HEK293 (cell line): ENCODE results near the gene YIF1B.
A peak's percentile ranks its signal among the peaks of the same experiment; 100 is the strongest.

Source experiments
- CTCF ChIA-PET: fragments of 350-600 bp; formaldehyde crosslinking; extraction: SDS; loops from one replicate; lab custom pipeline; 2021; ENCODE audit warnings: antibody characterized with exemption; lab: Yijun Ruan, JAX
- POLR2A ChIA-PET: fragments of 300-600 bp; formaldehyde crosslinking; extraction: SDS; loops from one replicate; lab custom pipeline; 2020; ENCODE audit warnings: antibody characterized with exemption, inconsistent platforms; lab: Yijun Ruan, JAX
- H3K27ac ChIP-seq: fragments of 200-500 bp; sonication (Bioruptor generic); 2 replicates; pipeline ENCODE4 v1.5.1; 2014; ENCODE audit warnings: low read depth, low read length, control low read depth, inconsistent platforms; ENCODE audit errors: extremely low read depth
- H3K36me3 ChIP-seq, 2 experiments: fragments of 200-500 bp in 1 of 2; sonication (Bioruptor generic) in 1 of 2; 1 replicate in 1 of 2; 2 replicates in 1 of 2; pipeline ENCODE4 v1.5.1; 2014 to 2017; ENCODE audit warnings: inconsistent platforms in 2 of 2, low read length in 2 of 2; ENCODE audit not compliant: control insufficient read depth in 2 of 2, insufficient read depth in 1 of 2
- H3K4me1 ChIP-seq: fragments of 200-500 bp; sonication (Bioruptor generic); 2 replicates; pipeline ENCODE4 v1.5.1; 2014; ENCODE audit warnings: mild to moderate bottlenecking, low read length, inconsistent platforms; ENCODE audit not compliant: control insufficient read depth, insufficient read depth
- H3K4me3 ChIP-seq: 2 replicates; pipeline ENCODE4 v1.5.1; 2011; ENCODE audit warnings: low read depth, mild to moderate bottlenecking, control low read depth, low read length, moderate library complexity
- H3K9me3 ChIP-seq: fragments of 200-500 bp; sonication (Bioruptor generic); 2 replicates; pipeline ENCODE4 v1.5.1; 2014; ENCODE audit warnings: low read depth, low read length, inconsistent platforms; ENCODE audit not compliant: control insufficient read depth, insufficient read depth
- FEZF1 ChIP-seq: fragments of 450-650 bp; formaldehyde crosslinking; IDR thresholded peaks from 2 replicates; pipeline ENCODE4 v1.5.1; 2016; ENCODE audit warnings: missing biosample characterization, missing genetic modification characterization
- KLF1 ChIP-seq: fragments of 450-650 bp; formaldehyde crosslinking; IDR thresholded peaks from 2 replicates; pipeline ENCODE4 v1.5.1; 2016; ENCODE audit warnings: missing biosample characterization, missing genetic modification characterization
- KLF17 ChIP-seq: fragments of 450-650 bp; formaldehyde crosslinking; IDR thresholded peaks from 2 replicates; pipeline ENCODE4 v1.5.1; 2016; ENCODE audit warnings: missing biosample characterization, missing genetic modification characterization
- OSR2 ChIP-seq: fragments of 450-650 bp; formaldehyde crosslinking; IDR thresholded peaks from 2 replicates; pipeline ENCODE4 v1.5.1; 2016; ENCODE audit warnings: missing biosample characterization, missing genetic modification characterization
- PRDM1 ChIP-seq: fragments of 450-650 bp; formaldehyde crosslinking; IDR thresholded peaks from 2 replicates; pipeline ENCODE4; 2016; ENCODE audit warnings: missing biosample characterization, missing genetic modification characterization
- RBAK ChIP-seq: fragments of 450-650 bp; formaldehyde crosslinking; IDR thresholded peaks from 2 replicates; pipeline ENCODE4 v1.5.1; 2016; ENCODE audit warnings: missing biosample characterization, missing genetic modification characterization
- SCRT2 ChIP-seq: fragments of 450-650 bp; formaldehyde crosslinking; IDR thresholded peaks from 2 replicates; pipeline ENCODE4 v1.5.1; 2016; ENCODE audit warnings: missing biosample characterization, missing genetic modification characterization
- ZBTB17 ChIP-seq: fragments of 450-650 bp; formaldehyde crosslinking; IDR thresholded peaks from 2 replicates; pipeline ENCODE4 v1.5.1; 2016; ENCODE audit warnings: missing biosample characterization, missing genetic modification characterization
- ZBTB21 ChIP-seq: fragments of 450-650 bp; formaldehyde crosslinking; IDR thresholded peaks from 2 replicates; pipeline ENCODE4 v1.5.1; 2017; ENCODE audit warnings: missing biosample characterization, missing genetic modification characterization
- ZBTB44 ChIP-seq: fragments of 450-650 bp; IDR thresholded peaks from 2 replicates; pipeline ENCODE4 v1.5.1; 2018; ENCODE audit warnings: missing biosample characterization, mild to moderate bottlenecking, missing genetic modification characterization
- ZBTB7A ChIP-seq: fragments of 450-650 bp; formaldehyde crosslinking; IDR thresholded peaks from 2 replicates; pipeline ENCODE4 v1.5.1; 2016; ENCODE audit warnings: low read depth, missing biosample characterization, missing genetic modification characterization
- ZBTB8A ChIP-seq: fragments of 450-650 bp; formaldehyde crosslinking; IDR thresholded peaks from 2 replicates; pipeline ENCODE4 v1.5.1; 2016; ENCODE audit warnings: missing biosample characterization, missing genetic modification characterization
- ZFP3 ChIP-seq: fragments of 450-650 bp; formaldehyde crosslinking; IDR thresholded peaks from 2 replicates; pipeline ENCODE4 v1.5.1; 2016; ENCODE audit warnings: low read depth, missing biosample characterization, missing genetic modification characterization
- ZNF174 ChIP-seq: fragments of 450-650 bp; formaldehyde crosslinking; IDR thresholded peaks from 2 replicates; pipeline ENCODE4 v1.5.0; 2017; ENCODE audit warnings: missing biosample characterization, mild to moderate bottlenecking, missing genetic modification characterization
- ZNF18 ChIP-seq: fragments of 450-650 bp; formaldehyde crosslinking; IDR thresholded peaks from 2 replicates; pipeline ENCODE4 v1.5.1; 2016; ENCODE audit warnings: missing biosample characterization, missing genetic modification characterization
- ZNF211 ChIP-seq: fragments of 450-650 bp; formaldehyde crosslinking; IDR thresholded peaks from 2 replicates; pipeline ENCODE4 v1.5.1; 2016; ENCODE audit warnings: low read depth, missing biosample characterization, missing genetic modification characterization
- ZNF24 ChIP-seq: fragments of 450-650 bp; formaldehyde crosslinking; IDR thresholded peaks from 2 replicates; pipeline ENCODE4 v1.5.1; 2016; ENCODE audit warnings: missing biosample characterization, missing genetic modification characterization
- ZNF335 ChIP-seq: fragments of 450-650 bp; formaldehyde crosslinking; conservative IDR thresholded peaks from 2 replicates; pipeline ENCODE4 v1.5.1; 2016; ENCODE audit warnings: missing biosample characterization, missing genetic modification characterization
- ZNF404 ChIP-seq: fragments of 450-650 bp; formaldehyde crosslinking; IDR thresholded peaks from 2 replicates; pipeline ENCODE4 v1.5.1; 2017; ENCODE audit warnings: missing biosample characterization, missing genetic modification characterization
- ZNF561 ChIP-seq: fragments of 450-650 bp; IDR thresholded peaks from 2 replicates; pipeline ENCODE4 v1.5.1; 2018; ENCODE audit warnings: missing biosample characterization, missing genetic modification characterization, borderline replicate concordance
- ZNF600 ChIP-seq: fragments of 450-650 bp; formaldehyde crosslinking; IDR thresholded peaks from 2 replicates; pipeline ENCODE4 v1.5.1; 2016; ENCODE audit warnings: missing biosample characterization, missing genetic modification characterization
- ZNF76 ChIP-seq: fragments of 450-650 bp; formaldehyde crosslinking; IDR thresholded peaks from 2 replicates; pipeline ENCODE4; 2016; ENCODE audit warnings: low read depth, missing biosample characterization, missing genetic modification characterization, borderline replicate concordance
- ZNF777 ChIP-seq: fragments of 450-650 bp; formaldehyde crosslinking; IDR thresholded peaks from 2 replicates; pipeline ENCODE4 v1.5.1; 2017; ENCODE audit warnings: missing biosample characterization, missing genetic modification characterization, borderline replicate concordance
- ZSCAN16 ChIP-seq: fragments of 450-650 bp; formaldehyde crosslinking; IDR thresholded peaks from 2 replicates; pipeline ENCODE4 v1.5.1; 2016; ENCODE audit warnings: missing biosample characterization, missing genetic modification characterization
- ZXDB ChIP-seq: fragments of 450-650 bp; formaldehyde crosslinking; IDR thresholded peaks from 2 replicates; pipeline ENCODE4 v1.5.1; 2016; ENCODE audit warnings: missing biosample characterization, missing genetic modification characterization

Gene YIF1B

GRCh38 chr19:38274739-38275138 lies 41.0 kb downstream of the YIF1B start:
- no peaks in the 10 kb centered on the region; the same call in 1 of the 2 replicates for H3K9me3 ChIP-seq
- POLR2A ChIA-PET = interaction anchor here (0.6 to 3.9 kb wide), 3 partner anchors 9 to 30 kb away, joined by 3 to 26 read pairs (median 5); partner anchors contain the start of gene SPINT2
- peaks cover 20% of the 10 kb centered on the region for H3K4me1 ChIP-seq
- H3K4me3 ChIP-seq = no peak overlapping the region
- H3K36me3 ChIP-seq = peaks cover 0 to 18% of the 10 kb centered on the region in 2 experiments; a peak in 1 of 3 replicates
- TF ChIP-seq ZNF18 (tag by site-specific recombination) = no peak
- 0 out of 2 replicates have a peak, but pooled peaks have one; percentile 23 for TF ChIP-seq ZNF600 (tag by site-specific recombination)
- TF ChIP-seq ZBTB17 (tag by site-specific recombination) = 0 out of 2 replicates have a peak, but pooled peaks have one; percentile 34
- TF ChIP-seq, all 188 proteins: peak for 2
- CTCF ChIA-PET = interaction anchor here (1.1 to 1.5 kb wide), 3 partner anchors 8 to 10 kb away, joined by 4 to 6 read pairs (median 4); no protein-coding TSS in a partner anchor
- H3K27ac ChIP-seq = no peak overlapping the region

GRCh38 chr19:38273499-38273898 lies 42.2 kb downstream of the YIF1B start:
- no peak overlapping the region for H3K4me3 ChIP-seq
- ChIA-PET CTCF (no interaction called here), POLR2A (no interaction called here)
- TF ChIP-seq PRDM1 (tag by site-specific recombination) = 0 out of 2 replicates have a peak, but pooled peaks have one; percentile 29
- no peak for TF ChIP-seq ZNF174
- H3K27ac ChIP-seq = 0 out of 2 replicates have a peak overlapping the region, but pooled peaks have one; percentile 5
- peaks cover 22% of the 10 kb centered on the region for H3K4me1 ChIP-seq
- H3K9me3 ChIP-seq = no peaks in the 10 kb centered on the region; the same call in 1 of the 2 replicates
- H3K36me3 ChIP-seq = peaks cover 0 to 13% of the 10 kb centered on the region in 2 experiments; a peak in 1 of 3 replicates

GRCh38 chr19:38270587-38271167 lies 45.1 kb downstream of the YIF1B start:
- ChIA-PET POLR2A (interaction anchor here (0.6 to 1.2 kb wide), 3 partner anchors 8 to 118 kb away, joined by 3 to 6 read pairs (median 4); partner anchors contain the start of gene PSMD8), CTCF (interaction anchor here (0.7 to 8.8 kb wide), 13 partner anchors 9 to 65 kb away, joined by 3 to 39 read pairs (median 5); partner anchors contain the start of gene CATSPERG)
- Histone ChIP-seq H3K27ac (peak overlapping the region; percentile 70), H3K4me3 (no peak overlapping the region), H3K36me3 (peaks cover 0 to 11% of the 10 kb centered on the region in 2 experiments; a peak in 1 of 3 replicates), H3K9me3 (no peaks in the 10 kb centered on the region), H3K4me1 (peaks cover 44% of the 10 kb centered on the region)
- peak; percentile 81 for TF ChIP-seq SCRT2 (tag by site-specific recombination)
- peak; percentile 76 for TF ChIP-seq ZNF24 (tag by site-specific recombination)
- TF ChIP-seq ZBTB44 (tag by site-specific recombination) = peak; percentile 83
- peak; percentile 12 for TF ChIP-seq ZBTB21 (tag by site-specific recombination)
- TF ChIP-seq ZNF404 (tag by site-specific recombination) = no peak
- no peak for TF ChIP-seq ZNF777 (tag by site-specific recombination)
- TF ChIP-seq KLF17 (tag by site-specific recombination) = peak; percentile 86
- TF ChIP-seq ZBTB7A (tag by site-specific recombination) = no peak
- peak; percentile 90; the same call in 1 of the 2 replicates for TF ChIP-seq ZNF561 (tag by site-specific recombination)
- peak; percentile 87 for TF ChIP-seq FEZF1 (tag by site-specific recombination)
- peak; percentile 44 for TF ChIP-seq ZXDB
- 0 out of 2 replicates have a peak, but pooled peaks have one; percentile 8 for TF ChIP-seq ZNF76
- TF ChIP-seq KLF1 (tag by site-specific recombination) = peak; percentile 70
- TF ChIP-seq RBAK (tag by site-specific recombination) = no peak
- peak; percentile 73 for TF ChIP-seq ZBTB8A (tag by site-specific recombination)
- TF ChIP-seq ZNF335 (tag by site-specific recombination) = no peak
- peak; percentile 82 for TF ChIP-seq ZSCAN16 (tag by site-specific recombination)
- peak; percentile 44 for TF ChIP-seq ZNF600 (tag by site-specific recombination)
- TF ChIP-seq ZNF211 (tag by site-specific recombination) = no peak
- 0 out of 2 replicates have a peak, but pooled peaks have one; percentile 51 for TF ChIP-seq ZFP3 (tag by site-specific recombination)
- TF ChIP-seq OSR2 (tag by site-specific recombination) = peak; percentile 95
